Measurements from ENCODE around the gene LHX6. TPM values are rescaled to one million over a fixed set of nuclear protein-coding genes. Genes with fewer than 3 reads are reported as not detected.

Gene LHX6
- total and polyA plus RNA-seq, 2 of the 8 experiments (the other 6 are each of a cell fraction or from before 2014, with no cell fraction given), result 0.92 to 1.2 TPM

- TF ChIP-seq SP1 (IDR thresholded peaks at IDR 0.05; ENCODE audit: low read depth, low read length) (no peak), SP4 (IDR thresholded peaks at IDR 0.05; ENCODE audit: low read length) (no peak), CHD1 (IDR thresholded peaks at IDR 0.05; ENCODE audit: low read depth, low read length) (no peak), CREB1 (IDR thresholded peaks at IDR 0.05) (no peak), HDAC6 (IDR thresholded peaks at IDR 0.05; ENCODE audit: low read depth, low read length) (no peak)
Measured at GRCh38 chr9:122200960-122201595, 27.7 kb downstream of the LHX6 start (continued).
